ENCODE results near the gene INO80E.

GRCh38 chr16:29989111-29989858 is 6.8 kb upstream of the INO80E start:
- TF ChIP-seq RCOR1 (IDR thresholded peaks at IDR 0.05; ENCODE audit: low read length) (no peak), GABPA (IDR thresholded peaks at IDR 0.05; ENCODE audit: low read depth) (no peak)

All from SK-N-SH (cell line).